Measurements from ENCODE around the gene RBM14. TPM values are rescaled to one million over a fixed set of nuclear protein-coding genes. Genes with fewer than 3 reads are reported as not detected.

RBM14 gene
- total and polyA plus RNA-seq, 9 of the 15 experiments (the other 6 are each of a cell fraction or from before 2014, with no cell fraction given): 5.5 to 131 (median 42.6) TPM

DNA sequence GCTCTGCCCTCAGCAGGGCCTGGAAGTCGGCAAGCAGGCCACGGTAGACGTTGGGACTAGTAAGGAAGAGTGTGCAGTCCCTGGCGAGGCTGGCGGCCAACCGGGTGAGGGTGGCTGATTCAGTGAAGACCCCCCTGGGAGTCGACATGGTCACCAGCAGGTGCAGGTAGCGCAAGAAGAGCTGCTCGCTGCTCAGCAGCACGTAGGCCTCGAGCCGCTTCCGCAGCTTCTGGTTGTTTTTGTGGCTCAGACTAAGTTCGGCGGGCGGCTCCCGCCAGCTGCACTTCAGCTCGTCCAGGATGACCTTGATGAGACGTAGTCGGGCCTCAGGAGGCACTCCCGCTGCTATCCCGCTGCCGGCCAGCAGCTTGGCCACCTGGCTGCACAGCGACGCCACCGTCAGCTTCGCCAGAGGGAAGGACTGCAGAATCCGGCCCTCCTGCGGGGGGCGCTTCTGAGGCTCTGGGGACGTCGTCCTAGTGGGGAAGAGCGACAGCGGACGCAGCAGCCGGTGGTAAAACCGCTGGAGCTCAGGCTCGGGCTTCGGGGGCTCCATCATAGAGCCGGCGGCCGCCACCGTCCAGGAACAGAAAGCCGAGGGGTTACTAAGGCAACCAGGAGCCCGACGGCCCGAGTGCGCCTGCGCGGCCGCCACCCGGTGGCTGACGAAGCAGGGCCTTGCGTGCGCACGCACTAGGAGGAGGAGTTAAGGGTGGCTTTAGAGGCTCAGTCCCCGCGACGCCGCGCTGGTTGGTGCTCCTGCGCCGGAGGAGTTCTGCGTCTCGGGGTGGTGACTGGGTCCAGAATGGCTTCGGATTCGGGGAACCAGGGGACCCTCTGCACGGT, 23.8 kb upstream of the RBM14 start, which contains the start of the genes CCDC87 and CCS (continued):
- TF ChIP-seq, protein P1, sequence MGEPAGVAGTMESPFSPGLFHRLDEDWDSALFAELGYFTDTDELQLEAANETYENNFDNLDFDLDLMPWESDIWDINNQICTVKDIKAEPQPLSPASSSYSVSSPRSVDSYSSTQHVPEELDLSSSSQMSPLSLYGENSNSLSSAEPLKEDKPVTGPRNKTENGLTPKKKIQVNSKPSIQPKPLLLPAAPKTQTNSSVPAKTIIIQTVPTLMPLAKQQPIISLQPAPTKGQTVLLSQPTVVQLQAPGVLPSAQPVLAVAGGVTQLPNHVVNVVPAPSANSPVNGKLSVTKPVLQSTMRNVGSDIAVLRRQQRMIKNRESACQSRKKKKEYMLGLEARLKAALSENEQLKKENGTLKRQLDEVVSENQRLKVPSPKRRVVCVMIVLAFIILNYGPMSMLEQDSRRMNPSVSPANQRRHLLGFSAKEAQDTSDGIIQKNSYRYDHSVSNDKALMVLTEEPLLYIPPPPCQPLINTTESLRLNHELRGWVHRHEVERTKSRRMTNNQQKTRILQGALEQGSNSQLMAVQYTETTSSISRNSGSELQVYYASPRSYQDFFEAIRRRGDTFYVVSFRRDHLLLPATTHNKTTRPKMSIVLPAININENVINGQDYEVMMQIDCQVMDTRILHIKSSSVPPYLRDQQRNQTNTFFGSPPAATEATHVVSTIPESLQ (CRISPR knock-in tag; IDR thresholded peaks at IDR 0.05): 0 out of 2 replicates have a peak, but pooled peaks have one; percentile 61
- no peak for TF ChIP-seq FOS (IDR thresholded peaks at IDR 0.05; ENCODE audit: extremely low read depth, insufficient read length)
- TF ChIP-seq NFIC (IDR thresholded peaks at IDR 0.05): peak; percentile 80
- TF ChIP-seq RBBP5 (IDR thresholded peaks at IDR 0.05; ENCODE audit: borderline replicate concordance, insufficient read depth, low read length, poor library complexity, severe bottlenecking): peak; percentile 42
- peak; percentile 90 for TF ChIP-seq ZFX (CRISPR knock-in tag; IDR thresholded peaks at IDR 0.05)
- TF ChIP-seq POLR2AphosphoS5 (IDR thresholded peaks at IDR 0.05; ENCODE audit: control insufficient read depth, insufficient read depth, low read depth, low read length): peak; percentile 79
- TF ChIP-seq, protein P2, sequence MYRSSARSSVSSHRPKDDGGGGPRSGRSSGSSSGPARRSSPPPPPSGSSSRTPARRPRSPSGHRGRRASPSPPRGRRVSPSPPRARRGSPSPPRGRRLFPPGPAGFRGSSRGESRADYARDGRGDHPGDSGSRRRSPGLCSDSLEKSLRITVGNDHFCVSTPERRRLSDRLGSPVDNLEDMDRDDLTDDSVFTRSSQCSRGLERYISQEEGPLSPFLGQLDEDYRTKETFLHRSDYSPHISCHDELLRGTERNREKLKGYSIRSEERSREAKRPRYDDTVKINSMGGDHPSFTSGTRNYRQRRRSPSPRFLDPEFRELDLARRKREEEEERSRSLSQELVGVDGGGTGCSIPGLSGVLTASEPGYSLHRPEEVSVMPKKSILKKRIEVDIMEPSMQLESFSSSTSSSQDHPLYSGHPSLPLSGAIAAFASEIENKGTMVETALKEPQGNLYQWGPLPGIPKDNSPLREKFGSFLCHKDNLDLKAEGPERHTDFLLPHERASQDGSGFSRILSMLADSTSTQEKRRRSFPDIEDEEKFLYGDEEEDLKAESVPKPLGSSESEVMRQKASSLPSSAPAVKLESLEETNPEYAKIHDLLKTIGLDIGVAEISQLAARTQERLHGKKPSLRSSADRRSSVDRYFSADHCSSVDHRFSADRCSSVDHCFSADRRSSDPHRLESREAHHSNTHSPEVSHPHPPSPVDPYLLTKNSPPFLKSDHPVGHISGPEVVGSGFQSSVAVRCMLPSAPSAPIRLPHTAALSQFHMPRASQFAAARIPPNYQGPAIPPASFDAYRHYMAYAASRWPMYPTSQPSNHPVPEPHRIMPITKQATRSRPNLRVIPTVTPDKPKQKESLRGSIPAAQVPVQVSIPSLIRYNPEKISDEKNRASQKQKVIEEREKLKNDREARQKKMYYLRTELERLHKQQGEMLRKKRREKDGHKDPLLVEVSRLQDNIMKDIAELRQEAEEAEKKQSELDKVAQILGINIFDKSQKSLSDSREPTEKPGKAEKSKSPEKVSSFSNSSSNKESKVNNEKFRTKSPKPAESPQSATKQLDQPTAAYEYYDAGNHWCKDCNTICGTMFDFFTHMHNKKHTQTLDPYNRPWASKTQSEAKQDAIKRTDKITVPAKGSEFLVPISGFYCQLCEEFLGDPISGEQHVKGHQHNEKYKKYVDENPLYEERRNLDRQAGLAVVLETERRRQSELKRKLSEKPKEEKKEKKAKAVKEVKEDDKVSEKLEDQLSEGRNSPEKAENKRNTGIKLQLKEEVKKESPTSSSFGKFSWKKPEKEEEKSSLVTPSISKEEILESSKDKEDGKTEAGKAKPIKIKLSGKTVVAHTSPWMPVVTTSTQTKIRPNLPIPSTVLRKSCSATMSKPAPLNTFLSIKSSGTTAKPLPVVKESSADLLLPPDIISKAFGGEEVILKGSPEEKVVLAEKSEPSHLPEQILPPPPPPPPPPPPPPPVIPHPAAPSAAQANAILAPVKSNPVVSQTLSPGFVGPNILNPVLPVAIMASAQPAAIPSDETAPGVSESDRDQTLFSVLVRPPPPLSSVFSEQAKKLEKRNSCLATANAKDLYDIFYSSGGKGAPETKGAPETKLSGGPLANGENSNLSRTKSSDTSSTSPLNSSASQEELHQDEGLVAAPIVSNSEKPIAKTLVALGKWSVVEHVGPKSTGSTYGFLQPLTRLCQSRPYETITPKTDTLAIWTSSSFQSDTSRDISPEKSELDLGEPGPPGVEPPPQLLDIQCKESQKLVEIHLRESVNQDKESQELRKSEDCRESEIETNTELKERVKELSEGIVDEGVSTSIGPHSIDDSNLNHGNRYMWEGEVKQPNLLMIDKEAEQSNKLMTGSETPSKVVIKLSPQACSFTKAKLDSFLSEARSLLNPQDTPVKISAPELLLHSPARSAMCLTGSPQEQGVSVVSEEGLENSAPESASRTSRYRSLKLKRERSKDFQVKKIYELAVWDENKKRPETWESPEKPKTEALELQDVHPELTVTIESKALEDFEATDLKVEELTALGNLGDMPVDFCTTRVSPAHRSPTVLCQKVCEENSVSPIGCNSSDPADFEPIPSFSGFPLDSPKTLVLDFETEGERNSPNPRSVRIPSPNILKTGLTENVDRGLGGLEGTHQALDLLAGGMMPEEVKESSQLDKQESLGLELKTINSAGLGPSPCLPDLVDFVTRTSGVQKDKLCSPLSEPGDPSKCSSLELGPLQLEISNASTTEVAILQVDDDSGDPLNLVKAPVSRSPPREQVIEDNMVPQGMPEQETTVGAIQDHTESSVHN (IDR thresholded peaks at IDR 0.05; ENCODE audit: borderline replicate concordance in 1 of 2, low read depth in 1 of 2): no peak
- TF ChIP-seq, protein P3, sequence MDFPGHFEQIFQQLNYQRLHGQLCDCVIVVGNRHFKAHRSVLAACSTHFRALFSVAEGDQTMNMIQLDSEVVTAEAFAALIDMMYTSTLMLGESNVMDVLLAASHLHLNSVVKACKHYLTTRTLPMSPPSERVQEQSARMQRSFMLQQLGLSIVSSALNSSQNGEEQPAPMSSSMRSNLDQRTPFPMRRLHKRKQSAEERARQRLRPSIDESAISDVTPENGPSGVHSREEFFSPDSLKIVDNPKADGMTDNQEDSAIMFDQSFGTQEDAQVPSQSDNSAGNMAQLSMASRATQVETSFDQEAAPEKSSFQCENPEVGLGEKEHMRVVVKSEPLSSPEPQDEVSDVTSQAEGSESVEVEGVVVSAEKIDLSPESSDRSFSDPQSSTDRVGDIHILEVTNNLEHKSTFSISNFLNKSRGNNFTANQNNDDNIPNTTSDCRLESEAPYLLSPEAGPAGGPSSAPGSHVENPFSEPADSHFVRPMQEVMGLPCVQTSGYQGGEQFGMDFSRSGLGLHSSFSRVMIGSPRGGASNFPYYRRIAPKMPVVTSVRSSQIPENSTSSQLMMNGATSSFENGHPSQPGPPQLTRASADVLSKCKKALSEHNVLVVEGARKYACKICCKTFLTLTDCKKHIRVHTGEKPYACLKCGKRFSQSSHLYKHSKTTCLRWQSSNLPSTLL (IDR thresholded peaks at IDR 0.05): no peak
- peak; percentile 19; the same call in 1 of the 2 replicates for TF ChIP-seq KLF1 (tag; IDR thresholded peaks at IDR 0.05)

Data from K562 (cell line).